Right renal cortex interstitium (tissue), 3 donors: ENCODE measurements around the gene SLC44A4. TPM values are rescaled to one million over a fixed set of nuclear protein-coding genes. Genes with fewer than 3 reads are reported as not detected.
A peak's percentile ranks its signal among the peaks of the same experiment; 100 is the strongest.
"Not testable (repeated sequence)": the region's sequence is repeated elsewhere in the genome, so short reads cannot be mapped to it uniquely, and the experiment has no call there.

Experiments
- DNase-seq, 3 donors: peaks; one replicate each; pipeline ENCODE4 v3.0.0-alpha.2; 2013; ENCODE audit warnings: low read depth in 3 of 3, low spot score in 2 of 3
- polyA plus RNA-seq, 3 donors: library from polyadenylated mRNA; unstranded; fragments of 120-200 nt; gene quantifications; one replicate each; pipeline ENCODE4 v1.2.1, GENCODE V29; 2013; ENCODE audit not compliant: insufficient read length in 3 of 3

SLC44A4 gene
- polyA plus RNA-seq, 3 donors: 34.7 to 45.8 (median 43.8) TPM

GRCh38 chr6:31834367-31835250 lies 44.2 kb downstream of the SLC44A4 start:
- peak; percentile 85 to 94 (median 90) for DNase-seq

- no peak for DNase-seq
These were observed 47.2 kb downstream of the SLC44A4 start for GRCh38 chr6:31831350-31832215.

GRCh38 chr6:31830886-31831335 lies 47.9 kb downstream of the SLC44A4 start:
- no peak for DNase-seq

GRCh38 chr6:31829633-31830283 lies 49.0 kb downstream of the SLC44A4 start:
- DNase-seq: peak in 1 of 3 donors; percentile 76

DNA sequence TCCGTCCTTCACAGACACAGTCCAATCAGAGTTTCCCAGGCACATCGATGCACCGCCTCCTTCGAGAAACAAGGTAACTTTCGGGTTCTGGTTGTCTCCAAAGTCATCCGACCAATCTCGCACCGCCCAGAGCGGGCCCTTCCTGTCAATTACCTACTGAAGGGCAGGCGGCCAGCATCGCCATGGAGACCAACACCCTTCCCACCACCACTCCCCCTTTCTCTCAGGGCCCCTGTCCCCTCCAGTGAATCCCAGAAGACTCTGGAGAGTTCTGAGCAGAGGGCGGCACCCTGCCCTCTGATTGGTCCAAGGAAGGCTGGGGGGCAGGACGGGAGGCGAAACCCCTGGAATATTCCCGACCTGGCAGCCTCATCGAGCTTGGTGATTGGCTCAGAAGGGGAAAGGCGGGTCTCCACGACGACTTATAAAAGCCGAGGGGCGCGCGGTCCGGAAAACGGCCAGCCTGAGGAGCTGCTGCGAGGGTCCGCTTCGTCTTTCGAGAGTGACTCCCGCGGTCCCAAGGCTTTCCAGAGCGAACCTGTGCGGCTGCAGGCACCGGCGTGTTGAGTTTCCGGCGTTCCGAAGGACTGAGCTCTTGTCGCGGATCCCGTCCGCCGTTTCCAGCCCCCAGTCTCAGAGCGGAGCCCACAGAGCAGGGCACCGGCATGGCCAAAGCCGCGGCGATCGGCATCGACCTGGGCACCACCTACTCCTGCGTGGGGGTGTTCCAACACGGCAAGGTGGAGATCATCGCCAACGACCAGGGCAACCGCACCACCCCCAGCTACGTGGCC lies 51.3 kb downstream of the SLC44A4 start, which contains the start of gene HSPA1B:
Gene HSPA1B (plus strand): TSS at position 453 of the 794 bp plus-strand sequence. CDS start 213 bp downstream, at position 666.
- DNase-seq: peak; percentile 95 to 99 (median 99)

DNA sequence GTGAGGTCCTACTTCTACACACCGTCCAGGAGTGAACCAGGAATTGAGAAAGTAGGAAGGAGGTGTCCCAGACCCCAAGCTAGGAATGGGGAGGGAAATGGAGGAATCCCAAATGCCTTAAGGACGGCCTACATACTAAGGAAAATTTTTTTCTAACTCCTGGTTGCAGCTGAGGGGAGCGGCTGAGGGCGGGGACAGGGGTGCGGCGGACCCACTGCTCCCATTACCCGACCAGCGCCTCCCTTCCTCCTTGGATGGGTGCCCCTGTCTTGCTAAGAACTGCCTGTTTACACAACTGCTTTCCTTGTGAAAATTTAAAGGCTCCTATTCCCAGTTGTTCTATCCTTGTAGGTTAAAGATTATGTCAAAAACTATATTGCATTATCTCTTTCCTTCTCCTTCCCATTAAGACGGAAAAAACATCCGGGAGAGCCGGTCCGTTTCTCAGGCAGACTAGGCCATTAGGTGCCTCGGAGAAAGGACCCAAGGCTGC lies 52.0 kb downstream of the SLC44A4 start:
- DNase-seq: no peak

DNA sequence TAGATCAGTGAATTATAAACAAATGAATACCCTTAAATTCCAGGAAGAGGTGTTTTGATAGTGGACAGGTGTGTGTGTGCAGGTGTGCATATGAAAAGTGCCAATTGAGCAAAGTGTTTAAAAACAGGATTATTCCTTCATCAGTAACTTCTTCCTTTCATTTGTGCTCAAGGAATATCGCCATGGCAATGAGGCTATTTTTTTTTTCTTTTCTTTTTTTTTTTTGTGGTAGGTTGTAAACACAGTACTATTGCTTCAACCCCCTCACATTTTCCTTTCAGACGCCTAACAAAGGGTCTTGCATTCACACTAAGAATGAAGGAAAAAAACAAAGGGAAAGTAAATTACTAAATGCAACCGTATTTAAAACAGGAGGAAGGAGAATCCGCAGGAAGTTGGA lies 53.2 kb downstream of the SLC44A4 start:
- no peak for DNase-seq

- not testable (repeated sequence) for DNase-seq
These were observed 55.1 kb downstream of the SLC44A4 start for GRCh38 chr6:31823592-31824196.

DNA sequence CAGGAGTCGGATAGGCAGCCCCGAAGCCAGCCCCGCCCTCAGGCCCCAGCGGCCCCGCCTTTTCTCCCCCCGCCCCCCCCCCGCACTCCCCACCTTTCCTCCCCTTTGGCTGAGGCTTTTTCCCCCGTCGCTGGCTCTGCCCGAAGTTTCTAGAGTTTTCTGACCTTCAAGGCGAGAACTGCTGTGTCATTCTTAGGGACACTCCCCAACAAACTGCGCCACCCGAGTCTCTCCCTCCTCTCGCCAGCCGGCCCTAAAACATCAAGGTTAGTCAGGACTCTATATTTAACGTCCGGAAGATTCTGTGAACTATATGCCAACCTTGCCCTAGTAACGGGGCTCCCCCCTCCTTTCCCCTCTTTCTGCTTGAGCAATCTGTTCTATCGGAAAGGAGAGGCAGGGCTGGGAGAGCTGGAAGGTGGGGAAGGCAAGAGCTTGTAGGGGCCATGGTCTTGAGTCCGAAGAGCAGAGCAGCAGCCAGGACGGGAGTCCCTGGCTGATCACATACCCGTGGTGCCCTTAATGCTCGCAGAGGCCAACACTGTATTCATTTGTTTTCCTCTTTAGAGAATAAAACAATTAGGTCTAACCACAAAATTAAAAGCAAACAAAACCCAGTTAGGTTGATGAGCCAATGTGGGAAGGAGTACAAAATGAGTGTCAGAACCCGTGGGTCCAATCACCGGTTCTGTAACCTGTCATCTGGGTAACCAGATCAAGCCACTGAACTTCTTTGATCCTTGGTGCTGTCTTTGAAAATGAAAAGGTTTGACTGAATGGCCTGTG lies 56.6 kb downstream of the SLC44A4 start:
- peak in 1 of 3 donors; percentile 65 for DNase-seq

DNA sequence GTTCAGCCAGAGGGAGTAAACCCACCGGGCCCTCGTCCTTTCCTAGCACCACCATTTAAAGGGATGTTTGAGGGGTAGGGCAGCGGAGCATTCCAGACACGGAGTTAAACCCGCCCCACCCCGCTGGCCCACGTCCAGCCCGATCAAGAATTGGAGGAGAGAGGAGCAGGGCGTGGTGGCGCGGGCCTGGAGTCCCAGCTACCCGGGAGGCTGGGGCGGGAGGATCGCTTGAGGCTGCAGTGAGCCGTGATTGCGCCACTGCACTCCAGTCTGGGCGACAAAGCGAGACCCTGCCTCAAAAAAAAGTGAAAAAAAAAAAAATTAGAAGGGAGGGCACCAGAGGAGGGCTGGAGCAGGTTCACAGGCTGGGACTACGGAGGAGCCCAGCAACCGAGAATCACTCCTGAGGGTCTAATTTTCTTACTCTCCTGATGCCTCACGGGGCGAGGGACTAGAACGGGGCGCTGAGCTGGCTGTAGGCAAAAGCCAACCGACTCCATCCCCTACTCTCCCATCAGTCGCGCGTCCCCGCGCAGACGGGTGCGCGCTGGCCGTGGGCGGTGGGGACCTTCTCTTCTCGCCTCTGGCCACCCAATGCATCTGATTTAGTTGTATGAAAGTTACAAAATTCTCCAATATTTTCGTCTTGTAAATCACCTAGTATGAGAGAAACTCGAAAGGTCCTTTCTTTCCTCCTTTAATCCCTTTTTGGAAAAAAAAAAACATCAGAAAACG lies 57.3 kb downstream of the SLC44A4 start:
- no peak for DNase-seq

GRCh38 chr6:31820399-31820798 lies 58.4 kb downstream of the SLC44A4 start:
- not testable (repeated sequence) for DNase-seq

GRCh38 chr6:31819871-31820299 lies 58.9 kb downstream of the SLC44A4 start:
- DNase-seq: no peak

DNA sequence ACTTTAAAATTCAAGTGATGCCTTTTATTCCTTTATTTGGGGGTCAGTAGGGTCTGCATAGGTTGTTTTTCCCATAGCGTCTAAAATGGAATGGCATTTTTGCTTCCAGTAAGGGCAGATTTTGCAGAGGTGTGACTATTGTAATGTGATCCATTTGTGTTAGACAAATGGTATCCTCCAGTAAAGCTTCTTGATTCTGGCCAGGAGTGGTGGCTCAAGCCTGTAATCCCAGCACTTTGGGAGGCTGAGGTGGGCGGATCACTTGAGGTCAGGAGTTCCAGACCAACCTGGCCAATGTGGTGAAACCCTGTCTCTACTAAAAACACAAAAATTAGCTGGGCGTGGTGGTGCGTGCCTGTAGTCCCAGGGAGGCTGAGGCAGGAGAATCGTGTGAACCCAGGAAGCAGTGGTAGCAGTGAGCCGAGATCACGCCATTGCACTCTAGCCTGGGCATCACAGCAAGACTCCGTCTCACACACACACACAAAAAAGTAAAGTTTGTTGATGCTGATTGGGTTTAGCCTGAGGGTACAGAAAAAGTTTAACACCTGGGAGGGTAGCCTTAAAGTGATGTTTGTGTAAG lies 60.8 kb downstream of the SLC44A4 start:
- DNase-seq: not testable (repeated sequence)

DNA sequence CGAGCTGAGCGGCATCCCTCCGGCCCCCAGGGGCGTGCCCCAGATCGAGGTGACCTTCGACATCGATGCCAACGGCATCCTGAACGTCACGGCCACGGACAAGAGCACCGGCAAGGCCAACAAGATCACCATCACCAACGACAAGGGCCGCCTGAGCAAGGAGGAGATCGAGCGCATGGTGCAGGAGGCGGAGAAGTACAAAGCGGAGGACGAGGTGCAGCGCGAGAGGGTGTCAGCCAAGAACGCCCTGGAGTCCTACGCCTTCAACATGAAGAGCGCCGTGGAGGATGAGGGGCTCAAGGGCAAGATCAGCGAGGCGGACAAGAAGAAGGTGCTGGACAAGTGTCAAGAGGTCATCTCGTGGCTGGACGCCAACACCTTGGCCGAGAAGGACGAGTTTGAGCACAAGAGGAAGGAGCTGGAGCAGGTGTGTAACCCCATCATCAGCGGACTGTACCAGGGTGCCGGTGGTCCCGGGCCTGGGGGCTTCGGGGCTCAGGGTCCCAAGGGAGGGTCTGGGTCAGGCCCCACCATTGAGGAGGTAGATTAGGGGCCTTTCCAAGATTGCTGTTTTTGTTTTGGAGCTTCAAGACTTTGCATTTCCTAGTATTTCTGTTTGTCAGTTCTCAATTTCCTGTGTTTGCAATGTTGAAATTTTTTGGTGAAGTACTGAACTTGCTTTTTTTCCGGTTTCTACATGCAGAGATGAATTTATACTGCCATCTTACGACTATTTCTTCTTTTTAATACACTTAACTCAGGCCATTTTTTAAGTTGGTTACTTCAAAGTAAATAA lies 61.5 kb downstream of the SLC44A4 start:
- not testable (repeated sequence) for DNase-seq

GRCh38 chr6:31815025-31815838 lies 63.6 kb downstream of the SLC44A4 start, which contains the start of the genes HSPA1A and HSPA1L:
Gene HSPA1A, plus strand, starts transcription at chr6:31815543. Its CDS starts 214 bp downstream, at chr6:31815757.
Gene HSPA1L, minus strand, starts transcription at chr6:31815283. Its CDS starts 3,311 bp downstream, at chr6:31811972.
- peak; percentile 92 to 96 (median 93) for DNase-seq
